Fibroblast of pulmonary artery (primary cell): ENCODE measurements around the gene PARL.

Experiments
- DNase-seq: peaks from one replicate; pipeline ENCODE4 v3.0.0-alpha.2; 2010; ENCODE audit warnings: low read depth
- H3K4me3 ChIP-seq: replicated peaks from 2 replicates; pipeline ENCODE4 v1.5.1; 2011; ENCODE audit warnings: low read depth, mild to moderate bottlenecking, control low read depth, low read length, moderate library complexity
- TF ChIP-seq, protein P1 (sequence below): IDR thresholded peaks from 2 replicates; pipeline ENCODE4 v1.5.1; 2011; ENCODE audit warnings: mild to moderate bottlenecking, control low read depth, low read length, inconsistent platforms; ENCODE audit errors: missing control alignments

PARL gene

DNA sequence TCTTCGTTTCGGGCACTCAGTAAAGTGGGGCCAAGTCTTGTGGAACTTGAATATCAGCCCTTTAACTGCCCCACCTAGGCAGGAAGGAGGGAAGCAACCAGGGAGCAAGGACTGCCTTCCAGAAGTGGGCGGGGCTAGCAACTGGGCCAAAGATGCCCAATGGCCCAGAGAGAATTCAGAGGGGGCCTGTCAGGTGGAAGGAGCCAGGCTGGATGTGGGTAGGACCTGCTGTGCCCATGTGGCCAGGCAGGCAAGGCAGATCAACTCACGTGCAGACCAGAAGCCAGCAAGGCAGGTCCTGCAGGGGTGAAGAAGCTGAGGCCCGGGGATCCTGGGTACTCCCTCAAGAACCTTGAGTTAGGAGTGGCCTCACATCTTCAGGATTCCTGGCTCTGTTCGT lies 64.8 kb downstream of the PARL start:
- H3K4me3 ChIP-seq: no peak overlapping the region
- TF ChIP-seq, protein P1, sequence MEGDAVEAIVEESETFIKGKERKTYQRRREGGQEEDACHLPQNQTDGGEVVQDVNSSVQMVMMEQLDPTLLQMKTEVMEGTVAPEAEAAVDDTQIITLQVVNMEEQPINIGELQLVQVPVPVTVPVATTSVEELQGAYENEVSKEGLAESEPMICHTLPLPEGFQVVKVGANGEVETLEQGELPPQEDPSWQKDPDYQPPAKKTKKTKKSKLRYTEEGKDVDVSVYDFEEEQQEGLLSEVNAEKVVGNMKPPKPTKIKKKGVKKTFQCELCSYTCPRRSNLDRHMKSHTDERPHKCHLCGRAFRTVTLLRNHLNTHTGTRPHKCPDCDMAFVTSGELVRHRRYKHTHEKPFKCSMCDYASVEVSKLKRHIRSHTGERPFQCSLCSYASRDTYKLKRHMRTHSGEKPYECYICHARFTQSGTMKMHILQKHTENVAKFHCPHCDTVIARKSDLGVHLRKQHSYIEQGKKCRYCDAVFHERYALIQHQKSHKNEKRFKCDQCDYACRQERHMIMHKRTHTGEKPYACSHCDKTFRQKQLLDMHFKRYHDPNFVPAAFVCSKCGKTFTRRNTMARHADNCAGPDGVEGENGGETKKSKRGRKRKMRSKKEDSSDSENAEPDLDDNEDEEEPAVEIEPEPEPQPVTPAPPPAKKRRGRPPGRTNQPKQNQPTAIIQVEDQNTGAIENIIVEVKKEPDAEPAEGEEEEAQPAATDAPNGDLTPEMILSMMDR: no peak
- DNase-seq: no peak

DNA sequence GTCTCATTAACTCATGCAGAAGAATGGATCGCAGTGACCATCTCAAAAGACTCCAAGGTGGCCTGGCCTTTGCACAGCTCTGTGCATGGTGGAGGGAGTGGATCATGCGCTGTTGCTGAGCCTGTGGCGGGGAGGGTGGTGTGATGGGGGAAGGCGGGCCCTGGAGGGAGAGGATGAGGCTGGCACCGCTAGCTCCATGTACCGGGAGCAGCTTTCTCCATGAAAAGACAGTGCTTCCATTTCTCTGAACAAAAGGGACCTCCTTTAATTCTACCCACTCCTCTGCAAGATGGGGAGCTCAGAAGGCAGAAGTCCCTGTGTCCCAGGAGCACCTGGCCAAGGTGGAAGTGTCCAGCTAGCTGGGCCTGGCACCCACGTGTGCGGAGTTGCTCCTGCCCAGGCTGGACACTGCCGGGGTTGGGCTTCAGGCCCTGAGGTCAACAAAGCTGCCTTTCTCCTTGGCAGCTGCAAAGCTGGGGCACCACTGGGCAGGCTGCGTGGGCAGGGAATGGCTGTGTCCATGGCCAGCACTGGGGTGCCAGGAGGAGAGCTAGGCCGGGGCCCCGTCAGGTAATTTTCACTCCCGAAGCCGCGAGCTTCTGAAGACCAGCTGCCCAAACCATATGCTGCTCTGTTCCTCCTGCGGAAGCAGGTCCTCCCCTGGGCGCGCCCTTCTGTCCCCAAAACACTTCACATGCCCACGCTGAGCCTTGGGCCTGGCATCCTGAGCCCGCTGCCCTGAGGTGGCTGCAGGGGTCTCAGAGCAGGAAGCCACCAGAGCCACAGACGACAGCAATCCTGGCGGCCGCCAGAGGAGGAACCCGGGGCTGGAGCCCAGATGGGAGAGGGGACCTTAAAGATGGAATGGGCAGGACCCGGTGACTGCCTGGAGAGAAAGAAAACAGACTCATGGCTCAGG lies 65.7 kb downstream of the PARL start:
- TF ChIP-seq, protein P1: no peak
- no peak for DNase-seq

DNA sequence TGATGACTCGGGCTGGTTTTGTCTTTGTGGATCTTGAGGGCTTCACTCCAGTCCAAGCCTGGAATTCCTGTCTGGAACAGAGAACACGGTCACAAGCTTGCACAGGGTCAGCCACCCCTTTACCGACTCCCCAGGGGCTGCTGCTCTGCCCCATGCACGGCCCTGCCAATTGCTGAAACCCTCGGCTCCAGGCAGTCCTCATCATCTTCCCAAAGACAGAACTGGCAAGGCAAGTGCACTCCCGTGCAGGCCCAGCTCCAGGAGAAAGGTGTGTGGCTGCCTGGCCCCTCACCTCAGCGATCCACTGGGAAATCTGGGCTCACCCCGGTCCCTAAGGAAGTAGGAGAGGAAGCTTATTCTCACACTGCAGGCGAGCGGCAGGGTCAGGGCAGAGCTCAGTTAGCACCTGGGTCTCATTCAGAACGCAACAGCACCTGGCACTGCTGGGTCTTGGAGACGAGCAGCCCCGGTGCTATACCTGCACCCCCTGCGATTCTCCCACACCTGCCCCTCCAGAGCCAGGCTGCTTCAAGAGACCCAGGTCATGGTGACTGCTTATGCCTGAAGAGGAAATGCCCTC lies 66.5 kb downstream of the PARL start:
- TF ChIP-seq, protein P1: no peak
- H3K4me3 ChIP-seq: no peak overlapping the region
- no peak for DNase-seq

More for the DNA sequence above, 65.7 kb downstream of the PARL start:
- no peak overlapping the region for H3K4me3 ChIP-seq

DNA sequence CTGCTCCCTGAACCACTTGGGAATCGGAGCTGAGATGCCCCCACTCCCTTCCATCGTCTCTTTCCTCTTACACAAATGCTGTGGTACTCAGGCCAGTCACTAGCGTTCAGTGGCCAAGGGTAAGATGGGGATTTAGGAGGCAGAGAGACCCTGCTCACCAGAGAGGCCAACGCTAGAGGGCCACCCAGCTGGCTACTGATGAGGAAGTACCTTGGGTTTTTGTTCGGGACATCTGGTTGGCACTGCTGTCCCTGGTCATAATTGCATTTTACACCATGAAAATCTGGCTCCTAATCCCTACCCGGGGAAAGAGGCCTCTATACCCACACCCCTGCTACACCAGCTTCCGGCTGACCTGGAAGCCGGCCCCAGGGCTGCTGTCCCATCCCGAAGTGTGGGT lies 67.0 kb downstream of the PARL start:
- no peak overlapping the region for H3K4me3 ChIP-seq
- TF ChIP-seq, protein P1: no peak
- no peak for DNase-seq

DNA sequence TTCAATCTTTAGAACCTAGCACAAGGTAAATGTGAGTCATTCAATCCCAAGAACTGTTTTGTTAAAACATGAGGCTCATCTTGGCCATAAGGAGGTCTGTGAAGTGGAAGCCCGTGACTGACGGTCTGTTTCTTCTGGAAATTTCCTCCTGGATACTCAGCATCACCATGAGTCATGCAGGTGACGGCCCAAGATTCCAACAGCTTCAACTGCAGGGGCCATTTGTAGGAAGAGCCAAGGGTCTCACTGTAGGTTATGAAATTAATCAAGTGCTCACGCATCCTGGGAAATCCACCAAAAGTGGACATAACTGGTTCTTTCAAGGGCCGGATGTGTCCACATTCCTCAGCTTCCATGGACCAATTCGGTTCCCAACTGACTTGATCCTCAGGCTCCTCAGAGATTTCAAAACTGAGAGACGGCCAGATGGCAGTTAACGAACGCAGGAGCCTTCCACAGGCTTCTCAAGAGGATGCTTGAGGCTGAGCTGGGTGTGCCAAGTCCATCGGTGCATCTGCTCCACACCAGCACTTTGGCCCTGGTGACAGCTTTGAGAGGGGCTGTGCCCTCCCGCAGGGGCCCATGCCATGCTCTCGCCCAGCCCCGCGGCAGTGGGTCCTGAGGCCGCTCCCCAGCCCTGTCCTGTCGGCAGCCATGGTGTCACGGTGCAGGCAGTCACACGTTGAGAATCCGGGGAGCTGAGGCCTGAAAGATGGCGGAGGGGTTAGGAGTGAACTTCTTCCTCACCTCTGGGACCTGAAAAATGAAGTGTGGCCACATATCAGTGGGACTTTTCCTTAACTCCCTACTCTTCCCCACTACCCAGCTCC lies 67.8 kb downstream of the PARL start:
- no peak for DNase-seq
- TF ChIP-seq, protein P1: no peak
- no peak overlapping the region for H3K4me3 ChIP-seq

DNA sequence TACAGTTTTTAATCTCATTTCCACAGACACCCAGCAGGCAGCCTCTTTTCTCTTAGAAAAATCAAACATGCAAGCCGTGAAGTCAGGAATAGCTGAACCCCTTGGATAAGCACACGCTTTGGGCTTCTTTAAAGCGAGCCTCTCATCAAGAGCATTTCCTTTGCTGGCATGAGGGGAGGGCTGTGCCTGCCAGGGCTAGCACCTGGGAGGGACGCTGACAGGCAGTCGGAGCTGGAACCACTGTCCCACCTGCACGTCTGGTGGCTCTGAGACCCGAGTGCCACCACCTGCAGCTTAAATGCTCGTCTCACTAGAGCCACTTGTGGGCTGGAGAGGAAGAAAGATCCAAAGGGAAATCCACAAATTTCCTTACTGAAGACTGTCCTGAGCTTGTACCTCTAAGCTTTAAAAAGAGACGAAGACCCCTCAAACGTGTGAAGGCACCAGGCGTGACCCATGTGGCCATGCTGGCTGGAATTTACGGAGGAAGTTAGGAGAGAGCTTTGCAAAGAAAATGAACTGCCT lies 68.7 kb downstream of the PARL start:
- TF ChIP-seq, protein P1: no peak
- no peak overlapping the region for H3K4me3 ChIP-seq
- no peak for DNase-seq
